OCI-LY1 (cell line): ENCODE data around the gene PCDH15.

Source experiments
- H2AFZ ChIP-seq: fragments of 200-600 bp; sonication (generic), shearing (Covaris generic); 2 replicates; pipeline ENCODE4 v1.6.0; 2014; ENCODE audit warnings: antibody characterized with exemption, mild to moderate bottlenecking, low read length
- H3F3A ChIP-seq: fragments of 200-600 bp; sonication (generic), shearing (Covaris generic); 2 replicates; pipeline ENCODE4 v1.6.0; 2014; ENCODE audit warnings: mild to moderate bottlenecking, antibody characterized with exemption, low read length, moderate library complexity; ENCODE audit not compliant: insufficient read depth
- H3K27ac ChIP-seq: fragments of 200-600 bp; sonication (generic); 2 replicates; pipeline ENCODE4 v1.5.1; 2014; ENCODE audit warnings: low read length, mixed run types, mild to moderate bottlenecking, low read depth; ENCODE audit not compliant: poor library complexity, severe bottlenecking
- H3K27me3 ChIP-seq: fragments of 200-600 bp; sonication (generic); 2 replicates; pipeline ENCODE4 v1.6.0; 2014; ENCODE audit warnings: antibody characterized with exemption, mild to moderate bottlenecking, low read length, moderate library complexity; ENCODE audit not compliant: insufficient read depth
- H3K36me3 ChIP-seq: fragments of 200-600 bp; sonication (generic); 2 replicates; pipeline ENCODE4 v1.6.1; 2014; ENCODE audit warnings: mild to moderate bottlenecking, antibody characterized with exemption, low read length, moderate library complexity, mixed read lengths; ENCODE audit not compliant: insufficient read depth
- H3K4me1 ChIP-seq: fragments of 200-600 bp; sonication (generic); 2 replicates; pipeline ENCODE4 v1.5.1; 2014; ENCODE audit warnings: mild to moderate bottlenecking, low read length, moderate library complexity; ENCODE audit not compliant: insufficient read depth, severe bottlenecking
- H3K4me2 ChIP-seq: fragments of 200-600 bp; sonication (generic), shearing (Covaris generic); 2 replicates; pipeline ENCODE4 v1.6.1; 2014; ENCODE audit warnings: low read length
- H3K4me3 ChIP-seq: fragments of 200-600 bp; sonication (generic); 2 replicates; pipeline ENCODE4 v1.5.1; 2014; ENCODE audit warnings: low read length, low read depth, mild to moderate bottlenecking, mixed read lengths; ENCODE audit not compliant: poor library complexity, severe bottlenecking
- H3K79me2 ChIP-seq: fragments of 200-600 bp; shearing (Covaris generic); 2 replicates; pipeline ENCODE4 v1.6.1; 2016; ENCODE audit warnings: mixed run types, low read length, mixed read lengths; ENCODE audit not compliant: insufficient read depth
- H3K9ac ChIP-seq: fragments of 200-600 bp; sonication (generic), shearing (Covaris generic); 2 replicates; pipeline ENCODE4 v1.6.1; 2014; ENCODE audit warnings: mild to moderate bottlenecking, low read length, mixed read lengths
- H3K9me2 ChIP-seq: fragments of 200-600 bp; sonication (generic), shearing (Covaris generic); 2 replicates; pipeline ENCODE4 v1.6.1; 2014; ENCODE audit warnings: low read depth, mild to moderate bottlenecking, low read length, mixed read lengths
- H3K9me3 ChIP-seq: fragments of 200-600 bp; shearing (Covaris generic); 2 replicates; pipeline ENCODE4 v1.6.1; 2014; ENCODE audit warnings: low read length, mixed read lengths
- H4K20me1 ChIP-seq: fragments of 200-600 bp; sonication (generic), shearing (Covaris generic); 2 replicates; pipeline ENCODE4 v1.6.0; 2016; ENCODE audit warnings: mild to moderate bottlenecking, low read length; ENCODE audit not compliant: insufficient read depth
- CTCF ChIP-seq: fragments of 200-600 bp; sonication (generic), shearing (Covaris generic); IDR thresholded peaks from 2 replicates; pipeline ENCODE4 v1.5.1; 2017; ENCODE audit warnings: mild to moderate bottlenecking, antibody characterized with exemption, low read length, moderate library complexity, mixed read lengths
- EZH2 ChIP-seq: fragments of 200-600 bp; sonication (generic), shearing (Covaris generic); IDR thresholded peaks from 2 replicates; pipeline ENCODE4 v1.8.0; 2017; ENCODE audit warnings: borderline replicate concordance, mixed run types, mild to moderate bottlenecking, antibody characterized with exemption, low read length, moderate library complexity, mixed read lengths

Gene PCDH15

GRCh38 chr10:54066646-54067045 is 734.4 kb downstream of the PCDH15 start:
- no peak overlapping the region for H2AFZ ChIP-seq
- no peaks in the 10 kb centered on the region for H3F3A ChIP-seq
- no peaks in the 10 kb centered on the region for H3K4me1 ChIP-seq
- H4K20me1 ChIP-seq: no peaks in the 10 kb centered on the region
- H3K4me3 ChIP-seq: no peak overlapping the region
- H3K9ac ChIP-seq: no peak overlapping the region
- no peaks in the 10 kb centered on the region for H3K79me2 ChIP-seq
- no peaks in the 10 kb centered on the region for H3K36me3 ChIP-seq
- no peaks in the 10 kb centered on the region for H3K9me3 ChIP-seq
- H3K4me2 ChIP-seq: no peak overlapping the region
- H3K27ac ChIP-seq: no peak overlapping the region
- no peaks in the 10 kb centered on the region for H3K27me3 ChIP-seq
- no peaks in the 10 kb centered on the region for H3K9me2 ChIP-seq
- TF ChIP-seq EZH2: no peak
- TF ChIP-seq CTCF: no peak

DNA sequence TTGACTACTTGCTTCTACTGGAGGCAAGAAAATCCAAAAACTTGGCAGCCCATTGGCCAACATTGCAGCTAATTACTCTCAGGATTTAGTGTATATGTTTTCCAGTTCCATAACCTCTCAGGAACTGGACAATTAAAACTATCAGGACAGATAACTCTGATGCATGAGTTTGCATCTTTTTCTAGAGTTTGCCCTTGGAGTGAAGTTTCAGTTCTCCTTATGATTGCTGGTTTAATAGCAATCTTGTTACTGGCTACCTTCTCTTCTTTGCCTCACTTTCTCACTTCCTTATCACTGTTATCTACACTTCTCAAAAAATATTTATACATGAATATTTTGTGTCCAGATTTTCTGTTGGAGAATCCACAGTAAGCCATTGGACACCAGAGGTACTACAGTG is 735.9 kb downstream of the PCDH15 start:
- H3K9ac ChIP-seq: no peak overlapping the region
- H3K4me3 ChIP-seq: no peak overlapping the region
- no peak overlapping the region for H2AFZ ChIP-seq
- H3K27ac ChIP-seq: no peak overlapping the region
- no peaks in the 10 kb centered on the region for H3K4me1 ChIP-seq
- no peaks in the 10 kb centered on the region for H3K27me3 ChIP-seq
- H4K20me1 ChIP-seq: no peaks in the 10 kb centered on the region
- TF ChIP-seq CTCF (no peak), EZH2 (no peak)
- no peaks in the 10 kb centered on the region for H3K36me3 ChIP-seq
- no peak overlapping the region for H3K4me2 ChIP-seq
- H3F3A ChIP-seq: no peaks in the 10 kb centered on the region
- no peaks in the 10 kb centered on the region for H3K9me3 ChIP-seq
- no peaks in the 10 kb centered on the region for H3K9me2 ChIP-seq
- no peaks in the 10 kb centered on the region for H3K79me2 ChIP-seq

GRCh38 chr10:54064215-54064614 is 736.8 kb downstream of the PCDH15 start:
- H3K27me3 ChIP-seq: no peaks in the 10 kb centered on the region
- H3K79me2 ChIP-seq: no peaks in the 10 kb centered on the region
- no peaks in the 10 kb centered on the region for H3K9me3 ChIP-seq
- no peaks in the 10 kb centered on the region for H3K4me1 ChIP-seq
- TF ChIP-seq EZH2 (no peak), CTCF (no peak)
- H3K4me2 ChIP-seq: no peak overlapping the region
- H3K4me3 ChIP-seq: no peak overlapping the region
- no peaks in the 10 kb centered on the region for H3K36me3 ChIP-seq
- H3F3A ChIP-seq: no peaks in the 10 kb centered on the region
- no peaks in the 10 kb centered on the region for H3K9me2 ChIP-seq
- H2AFZ ChIP-seq: no peak overlapping the region
- H4K20me1 ChIP-seq: no peaks in the 10 kb centered on the region
- H3K27ac ChIP-seq: no peak overlapping the region
- no peak overlapping the region for H3K9ac ChIP-seq
